Measurements from ENCODE around the gene RLF. TPM values are rescaled to one million over a fixed set of nuclear protein-coding genes. Genes with fewer than 3 reads are reported as not detected.

Gene RLF
- total and polyA plus RNA-seq, 10 of the 15 experiments (the other 5 are each of a cell fraction or from before 2014, with no cell fraction given): 2.0 to 19.8 (median 8.7) TPM

DNA sequence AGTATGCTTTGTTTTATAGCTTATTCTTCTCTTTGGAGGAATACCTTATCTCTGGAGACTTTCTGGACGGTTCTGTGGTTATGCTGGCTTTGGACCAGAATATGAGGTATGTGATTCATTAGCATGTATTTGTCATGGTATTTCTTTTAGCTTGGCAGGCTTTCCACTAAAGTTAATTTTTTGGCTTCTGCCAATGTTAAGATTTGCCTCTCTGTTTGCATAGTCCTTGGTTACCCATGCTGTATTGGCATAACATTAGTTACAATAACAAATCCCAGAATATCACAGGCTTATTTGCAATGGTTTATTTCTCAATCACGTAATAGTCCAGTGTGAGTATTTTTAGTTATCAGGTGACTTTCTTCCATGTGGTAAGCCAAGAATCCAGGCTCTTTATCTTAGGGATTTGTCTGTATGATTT lies 106.6 kb downstream of the RLF start:
- no peak for FAIRE-seq
- POLR2A ChIA-PET: no interaction called here
- H3K79me2 ChIP-seq (ENCODE audit: control insufficient read depth, insufficient read depth, low read length): peaks cover 1% of the 10 kb centered on the region; the same call in 1 of the 2 replicates

More for the DNA sequence above, 106.6 kb downstream of the RLF start:
- H3K36me3 ChIP-seq (ENCODE audit: control insufficient read depth in 2 of 2, insufficient read depth in 2 of 2, low read length in 1 of 2): peaks cover 2 to 10% of the 10 kb centered on the region in 2 experiments; a peak in 3 of 4 replicates
- TF ChIP-seq SREBF1 (IDR thresholded peaks at IDR 0.05; ENCODE audit: low read length) (no peak), CREM (IDR thresholded peaks at IDR 0.05; ENCODE audit: low read depth) (no peak), ZNF384 (IDR thresholded peaks at IDR 0.05; ENCODE audit: borderline replicate concordance, low read depth, low read length) (no peak), JUNB (IDR thresholded peaks at IDR 0.05) (no peak), JUND (IDR thresholded peaks at IDR 0.05; ENCODE audit: low read depth, low read length) (no peak), TCF3 (IDR thresholded peaks at IDR 0.05; ENCODE audit: borderline replicate concordance, insufficient read depth, low read depth, low read length) (no peak), CTCF (IDR thresholded peaks at IDR 0.05 in 2 of 3, conservative IDR thresholded peaks at IDR 0.05 in 1 of 3; ENCODE audit: control insufficient read depth in 2 of 3, extremely low read depth in 1 of 3, insufficient read depth in 1 of 3, low read depth in 3 of 3, low read length in 3 of 3) (no peak)
- TF ChIP-seq, protein P1, sequence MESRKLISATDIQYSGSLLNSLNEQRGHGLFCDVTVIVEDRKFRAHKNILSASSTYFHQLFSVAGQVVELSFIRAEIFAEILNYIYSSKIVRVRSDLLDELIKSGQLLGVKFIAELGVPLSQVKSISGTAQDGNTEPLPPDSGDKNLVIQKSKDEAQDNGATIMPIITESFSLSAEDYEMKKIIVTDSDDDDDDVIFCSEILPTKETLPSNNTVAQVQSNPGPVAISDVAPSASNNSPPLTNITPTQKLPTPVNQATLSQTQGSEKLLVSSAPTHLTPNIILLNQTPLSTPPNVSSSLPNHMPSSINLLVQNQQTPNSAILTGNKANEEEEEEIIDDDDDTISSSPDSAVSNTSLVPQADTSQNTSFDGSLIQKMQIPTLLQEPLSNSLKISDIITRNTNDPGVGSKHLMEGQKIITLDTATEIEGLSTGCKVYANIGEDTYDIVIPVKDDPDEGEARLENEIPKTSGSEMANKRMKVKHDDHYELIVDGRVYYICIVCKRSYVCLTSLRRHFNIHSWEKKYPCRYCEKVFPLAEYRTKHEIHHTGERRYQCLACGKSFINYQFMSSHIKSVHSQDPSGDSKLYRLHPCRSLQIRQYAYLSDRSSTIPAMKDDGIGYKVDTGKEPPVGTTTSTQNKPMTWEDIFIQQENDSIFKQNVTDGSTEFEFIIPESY (IDR thresholded peaks at IDR 0.05): no peak
- TF ChIP-seq, protein P2, sequence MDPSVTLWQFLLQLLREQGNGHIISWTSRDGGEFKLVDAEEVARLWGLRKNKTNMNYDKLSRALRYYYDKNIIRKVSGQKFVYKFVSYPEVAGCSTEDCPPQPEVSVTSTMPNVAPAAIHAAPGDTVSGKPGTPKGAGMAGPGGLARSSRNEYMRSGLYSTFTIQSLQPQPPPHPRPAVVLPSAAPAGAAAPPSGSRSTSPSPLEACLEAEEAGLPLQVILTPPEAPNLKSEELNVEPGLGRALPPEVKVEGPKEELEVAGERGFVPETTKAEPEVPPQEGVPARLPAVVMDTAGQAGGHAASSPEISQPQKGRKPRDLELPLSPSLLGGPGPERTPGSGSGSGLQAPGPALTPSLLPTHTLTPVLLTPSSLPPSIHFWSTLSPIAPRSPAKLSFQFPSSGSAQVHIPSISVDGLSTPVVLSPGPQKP (IDR thresholded peaks at IDR 0.05; ENCODE audit: low read depth, low read length): no peak
- no peak overlapping the region for H3K4me3 ChIP-seq
- no peaks in the 10 kb centered on the region for H4K20me1 ChIP-seq (ENCODE audit: control insufficient read depth, insufficient read depth)
- H3K27me3 ChIP-seq (replicated peaks in 1 of 2; ENCODE audit: control insufficient read depth in 2 of 2, insufficient read depth in 2 of 2, low read length in 1 of 2): no peaks in the 10 kb centered on the region
- SMC1A ChIA-PET (ENCODE audit: uncharacterized antibody, unreplicated experiment): interaction anchor here (0.7 to 2.0 kb wide), 3 partner anchors 71 to 115 kb away, joined by 3 to 8 read pairs (median 3); no protein-coding TSS in a partner anchor
- intact Hi-C loops (cut with micrococcal nuclease; ENCODE audit: unreplicated experiment) (no loop called here), in situ Hi-C loops (cut with MboI) (no loop called here)
- no peak overlapping the region for H3K4me2 ChIP-seq (ENCODE audit: control insufficient read depth, insufficient read depth)
- H3K9ac ChIP-seq (ENCODE audit: control insufficient read depth, insufficient read depth, low read length): no peak overlapping the region
- CTCF ChIA-PET: interaction anchor here (0.8 to 2.5 kb wide), 4 partner anchors 14 to 116 kb away, joined by 3 to 7 read pairs (median 6); no protein-coding TSS in a partner anchor
- ATAC-seq: no peak
- no peak for DNase-seq (ENCODE audit: low read depth, low spot score)
- no peak overlapping the region for H3K27ac ChIP-seq (ENCODE audit: control insufficient read depth, insufficient read depth)
- H3K9me3 ChIP-seq (replicated peaks; ENCODE audit: control insufficient read depth, insufficient read depth, low read length): no peaks in the 10 kb centered on the region
- RAD21 ChIA-PET (ENCODE audit: unreplicated experiment): no interaction called here
- BruUV-seq (replicated peaks): no TSS peak
- 100% methylated on average over 2 of the region's 2 CpGs for WGBS (ENCODE audit: insufficient coverage, insufficient replicate concordance, low lambda C conversion rate, missing lambda C conversion rate)
- H2AFZ ChIP-seq (ENCODE audit: control insufficient read depth, low read depth, low read length): no peak overlapping the region
- H3K4me1 ChIP-seq (ENCODE audit: control insufficient read depth, insufficient read depth, low read length): peaks cover 10% of the 10 kb centered on the region; the same call in 1 of the 2 replicates

Measured in GM12878 (cell line).